Trophoblast cell (in vitro differentiated cells and primary cell): ENCODE measurements around the gene CDYL.
"Not testable (repeated sequence)": the region's sequence is repeated elsewhere in the genome, so short reads cannot be mapped to it uniquely, and the experiment has no call there.

ENCODE experiments used
- DNase-seq, 2 donors: peaks; one replicate each; pipeline ENCODE4 v3.0.0-alpha.2; 2016
- H2AFZ ChIP-seq: 2 replicates; pipeline ENCODE4 v1.6.1; 2013; ENCODE audit warnings: low read length, moderate library complexity, mild to moderate bottlenecking; ENCODE audit not compliant: insufficient read depth, poor library complexity
- H2AK5ac ChIP-seq: 2 replicates; pipeline ENCODE4 v1.6.1; 2013; ENCODE audit warnings: mild to moderate bottlenecking, low read length
- H2BK120ac ChIP-seq: 2 replicates; pipeline ENCODE4 v1.6.1; 2013; ENCODE audit warnings: low read length, mild to moderate bottlenecking, moderate library complexity; ENCODE audit not compliant: insufficient read depth, poor library complexity
- H2BK12ac ChIP-seq: 2 replicates; pipeline ENCODE4 v1.6.1; 2013; ENCODE audit warnings: mild to moderate bottlenecking, low read length, moderate library complexity
- H2BK5ac ChIP-seq: 2 replicates; pipeline ENCODE4 v1.6.1; 2013; ENCODE audit warnings: low read length, low read depth, moderate library complexity, mild to moderate bottlenecking; ENCODE audit not compliant: poor library complexity
- H3K14ac ChIP-seq: 2 replicates; pipeline ENCODE4 v1.6.1; 2013; ENCODE audit warnings: mild to moderate bottlenecking, low read length
- H3K18ac ChIP-seq: 2 replicates; pipeline ENCODE4 v1.6.1; 2013; ENCODE audit warnings: mild to moderate bottlenecking, low read length
- H3K23ac ChIP-seq: 2 replicates; pipeline ENCODE4 v1.6.1; 2013; ENCODE audit warnings: low read length
- H3K27ac ChIP-seq: 2 replicates; pipeline ENCODE4 v1.5.1; 2013; ENCODE audit warnings: low read depth, mild to moderate bottlenecking, inconsistent platforms, low read length, moderate library complexity
- H3K27me3 ChIP-seq: 2 replicates; pipeline ENCODE4 v1.6.1; 2013; ENCODE audit warnings: inconsistent platforms, mild to moderate bottlenecking, low read length, moderate library complexity; ENCODE audit not compliant: insufficient read depth
- H3K36me3 ChIP-seq, 2 experiments: 1 replicate in 1 of 2; 2 replicates in 1 of 2; pipeline ENCODE4 v1.6.1; 2013; ENCODE audit warnings: low read length in 2 of 2, mild to moderate bottlenecking in 2 of 2, moderate library complexity in 1 of 2; ENCODE audit not compliant: insufficient read depth in 2 of 2, control insufficient read depth in 1 of 2
- H3K4ac ChIP-seq: 2 replicates; pipeline ENCODE4 v1.6.1; 2013; ENCODE audit warnings: low read depth, mild to moderate bottlenecking, low read length, moderate library complexity
- H3K4me1 ChIP-seq, 2 experiments: 1 replicate in 1 of 2; 2 replicates in 1 of 2; pipeline ENCODE4 v1.6.1; 2013; ENCODE audit warnings: low read length in 2 of 2, mild to moderate bottlenecking in 2 of 2, moderate library complexity in 1 of 2; ENCODE audit not compliant: insufficient read depth in 2 of 2, control insufficient read depth in 1 of 2
- H3K4me2 ChIP-seq: 2 replicates; pipeline ENCODE4 v1.6.1; 2013; ENCODE audit warnings: inconsistent platforms, mild to moderate bottlenecking, low read length, moderate library complexity
- H3K4me3 ChIP-seq: 2 replicates; pipeline ENCODE4 v1.5.1; 2013; ENCODE audit warnings: mild to moderate bottlenecking, low read depth, low read length, inconsistent platforms
- H3K79me1 ChIP-seq: one replicate; pipeline ENCODE4 v1.6.1; 2013; ENCODE audit warnings: low read length
- H3K79me2 ChIP-seq: 2 replicates; pipeline ENCODE4 v1.6.1; 2013; ENCODE audit warnings: low read length, mild to moderate bottlenecking; ENCODE audit not compliant: control insufficient read depth, insufficient read depth, poor library complexity
- H3K9ac ChIP-seq: 2 replicates; pipeline ENCODE4 v1.6.1; 2013; ENCODE audit warnings: mild to moderate bottlenecking, low read length
- H3K9me3 ChIP-seq: 2 replicates; pipeline ENCODE4 v1.6.1; 2013; ENCODE audit warnings: low read depth, mild to moderate bottlenecking, control low read depth, inconsistent platforms, low read length; ENCODE audit not compliant: insufficient read depth
- H4K12ac ChIP-seq: 2 replicates; pipeline ENCODE4 v1.6.1; 2013; ENCODE audit warnings: low read depth, mild to moderate bottlenecking, low read length, moderate library complexity
- H4K8ac ChIP-seq: 2 replicates; pipeline ENCODE4 v1.6.1; 2013; ENCODE audit warnings: low read depth, mild to moderate bottlenecking, low read length, moderate library complexity
- H4K91ac ChIP-seq: one replicate; pipeline ENCODE4 v1.6.1; 2013; ENCODE audit warnings: low read depth, mild to moderate bottlenecking, low read length, moderate library complexity
- WGBS: extraction: QIAGEN DNeasy Blood & Tissue Kit; methylation state at CpG from one replicate; pipeline ENCODE4 v1.1.7; 2013; ENCODE audit warnings: missing lambda C conversion rate; ENCODE audit not compliant: insufficient read length, insufficient coverage; ENCODE audit errors: extremely low coverage; 5-methylcytosine and 5-hydroxymethylcytosine counted together

Gene CDYL

DNA sequence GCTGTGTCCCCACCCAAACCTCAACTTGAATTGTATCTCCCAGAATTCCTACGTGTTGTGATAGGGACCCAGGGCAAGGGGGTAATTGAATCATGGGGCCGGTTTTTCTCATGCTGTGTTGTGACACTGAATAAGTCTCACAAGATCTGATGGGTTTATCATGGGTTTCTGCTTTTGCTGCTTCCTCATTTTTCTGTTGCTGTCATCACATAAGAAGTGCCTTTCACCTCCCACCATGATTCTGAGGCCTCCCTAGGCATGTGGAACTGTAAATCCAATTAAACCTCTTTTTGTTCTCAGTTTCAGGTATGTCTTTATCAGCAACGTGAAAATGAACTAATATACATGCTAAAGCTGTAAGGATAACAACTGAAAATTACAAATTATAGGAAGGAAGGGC, 88.3 kb downstream of the CDYL start:
- Histone ChIP-seq H4K12ac (no peak overlapping the region), H2AK5ac (no peak overlapping the region), H3K9me3 (no peaks in the 10 kb centered on the region), H3K4me3 (no peak overlapping the region), H3K27ac (no peak overlapping the region), H2BK5ac (no peak overlapping the region), H3K4ac (no peak overlapping the region), H3K4me2 (no peak overlapping the region), H3K79me2 (peaks cover 8% of the 10 kb centered on the region), H3K14ac (no peak overlapping the region), H3K18ac (no peak overlapping the region), H3K23ac (no peak overlapping the region), H2BK12ac (no peak overlapping the region), H3K9ac (no peak overlapping the region), H2AFZ (no peak overlapping the region), H3K4me1 (peaks cover 5 to 9% of the 10 kb centered on the region in 2 experiments), H4K8ac (no peak overlapping the region), H4K91ac (no peak overlapping the region), H2BK120ac (no peak overlapping the region), H3K27me3 (no peaks in the 10 kb centered on the region), H3K36me3 (peaks cover 0 to 2% of the 10 kb centered on the region in 2 experiments), H3K79me1 (peaks cover 2% of the 10 kb centered on the region)
- WGBS: no CpG with 5 or more reads among the region's 3 CpGs
- peak; percentile 17 to 45 for DNase-seq

DNA sequence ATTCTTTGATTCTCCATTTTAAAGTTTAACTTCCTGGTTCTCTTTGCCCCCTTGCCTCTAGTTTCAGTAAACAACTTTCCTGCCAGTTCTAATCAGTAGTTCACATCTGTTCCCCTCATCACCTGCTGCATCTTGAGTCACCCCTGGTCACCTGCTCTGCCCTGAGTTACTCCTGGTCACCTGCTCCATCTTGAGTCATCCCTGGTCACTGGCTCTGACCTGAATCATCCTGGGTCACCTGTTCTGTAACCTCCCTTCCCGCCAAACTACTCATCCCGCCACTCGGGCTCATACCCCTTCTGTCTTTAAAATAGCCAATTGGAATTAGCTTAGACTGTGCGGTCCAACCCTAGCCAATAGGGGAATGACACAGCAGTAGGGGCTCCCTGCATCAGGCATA, 88.8 kb downstream of the CDYL start:
- H3K4me1 ChIP-seq, H3K27me3 ChIP-seq, H4K8ac ChIP-seq, H3K23ac ChIP-seq, H3K9ac ChIP-seq, H3K79me2 ChIP-seq, H4K12ac ChIP-seq, H3K18ac ChIP-seq, H3K9me3 ChIP-seq, H3K79me1 ChIP-seq, H4K91ac ChIP-seq, H3K4ac ChIP-seq, H2BK5ac ChIP-seq, H3K4me3 ChIP-seq, H2BK12ac ChIP-seq, H2BK120ac ChIP-seq, H3K14ac ChIP-seq, H2AK5ac ChIP-seq, H3K4me2 ChIP-seq, H2AFZ ChIP-seq, H3K36me3 ChIP-seq: not testable (repeated sequence)
- WGBS: no CpG with 5 or more reads among the region's 4 CpGs
- peak overlapping the region; percentile 17 for H3K27ac ChIP-seq
- DNase-seq: peak; percentile 88

DNA sequence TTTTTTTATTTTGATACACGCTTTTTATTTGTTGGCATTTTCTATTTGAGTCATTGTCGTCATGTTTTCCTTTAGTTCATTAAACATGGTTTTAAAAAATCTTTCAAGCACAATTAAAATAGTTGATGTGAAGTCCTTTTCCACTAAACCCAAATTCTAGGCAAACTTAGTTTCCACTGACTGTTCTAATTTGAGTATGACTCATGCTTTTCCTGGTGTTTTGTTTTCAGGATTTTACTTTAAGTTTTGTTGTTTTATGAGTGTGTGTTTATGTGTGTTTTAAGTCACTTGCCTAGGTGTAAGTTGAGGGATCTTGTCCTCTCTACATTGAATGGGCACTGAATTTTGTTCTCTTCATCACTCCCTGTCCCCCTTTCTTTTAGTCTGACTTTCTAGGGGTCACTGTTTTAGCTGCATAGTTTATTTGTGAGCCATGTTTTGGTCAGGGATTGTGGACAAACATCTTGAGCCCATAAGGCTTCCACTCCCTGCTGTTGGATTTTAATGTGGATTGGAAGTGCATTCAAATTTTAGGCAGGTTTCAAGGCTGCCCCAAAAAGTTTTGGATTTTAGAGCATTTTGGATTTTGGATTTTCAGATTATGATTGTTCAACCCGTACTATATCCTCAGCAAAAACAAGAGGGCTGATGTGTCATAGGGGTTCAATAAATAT, 94.8 kb downstream of the CDYL start:
- Histone ChIP-seq H2AK5ac (no peak overlapping the region), H2AFZ (no peak overlapping the region), H3K14ac (no peak overlapping the region), H3K27me3 (no peaks in the 10 kb centered on the region), H3K79me2 (peaks cover 16% of the 10 kb centered on the region), H3K27ac (no peak overlapping the region), H2BK120ac (no peak overlapping the region), H3K79me1 (no peaks in the 10 kb centered on the region), H3K4me2 (no peak overlapping the region), H3K36me3 (no peaks in the 10 kb centered on the region), H2BK5ac (no peak overlapping the region), H3K4me1 (peaks cover 2 to 5% of the 10 kb centered on the region in 2 experiments), H3K4ac (peak overlapping the region; percentile 77), H3K9ac (no peak overlapping the region), H4K8ac (no peak overlapping the region), H3K18ac (no peak overlapping the region), H3K9me3 (no peaks in the 10 kb centered on the region), H2BK12ac (no peak overlapping the region), H4K91ac (no peak overlapping the region), H4K12ac (no peak overlapping the region), H3K4me3 (no peak overlapping the region), H3K23ac (no peak overlapping the region)
- WGBS: no CpG with 5 or more reads among the region's 3 CpGs
- DNase-seq: no peak

DNA sequence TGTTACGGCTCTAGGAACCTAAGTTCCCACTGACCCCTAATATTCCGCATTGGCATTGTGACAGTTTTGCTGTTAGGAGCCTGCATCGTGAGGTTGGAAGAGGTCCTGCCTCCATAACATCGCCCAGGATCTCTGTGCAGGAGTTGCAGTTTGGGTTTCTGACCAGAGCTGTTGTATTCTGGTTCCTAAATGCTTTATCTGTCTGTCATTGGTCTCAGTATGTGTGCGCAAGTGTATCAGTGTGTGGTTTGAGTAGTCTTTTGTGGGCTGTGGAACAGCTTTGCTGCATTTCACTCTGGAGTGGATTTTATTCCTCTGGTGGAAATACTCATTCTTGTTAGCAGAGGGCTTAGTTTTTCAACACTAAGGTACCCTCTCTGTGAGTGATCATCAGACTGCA, 95.6 kb downstream of the CDYL start:
- Histone ChIP-seq H4K91ac (no peak overlapping the region), H2AFZ (no peak overlapping the region), H2BK5ac (no peak overlapping the region), H3K27ac (no peak overlapping the region), H3K9me3 (no peaks in the 10 kb centered on the region), H3K79me2 (peaks cover 18% of the 10 kb centered on the region), H2BK120ac (no peak overlapping the region), H2AK5ac (no peak overlapping the region), H3K4ac (peak overlapping the region; percentile 77), H3K4me3 (no peak overlapping the region), H3K23ac (no peak overlapping the region), H2BK12ac (no peak overlapping the region), H3K4me2 (no peak overlapping the region), H3K14ac (no peak overlapping the region), H3K4me1 (peaks cover 2 to 5% of the 10 kb centered on the region in 2 experiments), H4K8ac (no peak overlapping the region), H4K12ac (no peak overlapping the region), H3K79me1 (no peaks in the 10 kb centered on the region), H3K18ac (no peak overlapping the region), H3K36me3 (no peaks in the 10 kb centered on the region), H3K9ac (no peak overlapping the region), H3K27me3 (no peaks in the 10 kb centered on the region)
- WGBS: no CpG with 5 or more reads among the region's 5 CpGs
- no peak for DNase-seq
